Kidney (tissue), 14 donors: ENCODE measurements around the gene LRRC49. TPM values are rescaled to one million over a fixed set of nuclear protein-coding genes. Genes with fewer than 3 reads are reported as not detected.
A peak's percentile ranks its signal among the peaks of the same experiment; 100 is the strongest.

Experiments
- DNase-seq, 5 donors: peaks; one replicate each; pipeline ENCODE4 v3.0.0-alpha.2; 2013 to 2020
- FAIRE-seq: peaks from 2 replicates; lab custom pipeline; 2012; peaks lifted over from hg19 to GRCh38; lab: Jason Lieb, UNC
- H3K27ac ChIP-seq, 2 donors: one replicate each; pipeline ENCODE4 v1.7.0; 2013; ENCODE audit warnings: low read depth in 2 of 2, low read length in 2 of 2, inconsistent platforms in 1 of 2
- H3K27me3 ChIP-seq: one replicate; pipeline ENCODE4 v1.7.1; 2013; ENCODE audit warnings: low read length, inconsistent platforms; ENCODE audit not compliant: control insufficient read depth, insufficient read depth
- H3K36me3 ChIP-seq, 3 donors: one replicate each; pipeline versions ENCODE4 v1.7.0 to v1.7.1; 2013; ENCODE audit warnings: low read length in 3 of 3, control low read depth in 1 of 3, inconsistent platforms in 1 of 3; ENCODE audit not compliant: insufficient read depth in 3 of 3, control insufficient read depth in 2 of 3
- H3K4me1 ChIP-seq, 3 donors: one replicate each; pipeline versions ENCODE4 v1.7.0 to v1.7.1; 2013; ENCODE audit warnings: low read length in 3 of 3, inconsistent platforms in 1 of 3, low read depth in 1 of 3; ENCODE audit not compliant: control insufficient read depth in 2 of 3, insufficient read depth in 2 of 3
- H3K4me3 ChIP-seq, 3 donors: one replicate each; pipeline versions ENCODE4 v1.7.0 to v1.8.1; 2013; ENCODE audit warnings: low read length in 3 of 3, control low read depth in 1 of 3, inconsistent platforms in 1 of 3
- H3K9ac ChIP-seq, 3 donors: one replicate each; pipeline versions ENCODE4 v1.7.0 to v1.7.1; 2013; ENCODE audit warnings: low read length in 3 of 3, control low read depth in 1 of 3, inconsistent platforms in 1 of 3
- H3K9me3 ChIP-seq, 3 donors: one replicate each; pipeline versions ENCODE4 v1.7.0 to v1.7.1; 2013; ENCODE audit warnings: low read length in 3 of 3, control low read depth in 1 of 3, inconsistent platforms in 1 of 3; ENCODE audit not compliant: control insufficient read depth in 2 of 3, insufficient read depth in 1 of 3
- CTCF ChIP-seq: IDR thresholded peaks from 3 replicates; pipeline ENCODE4 v1.5.1; 2012; ENCODE audit warnings: mild to moderate bottlenecking, moderate library complexity, borderline replicate concordance; ENCODE audit not compliant: insufficient read depth; ENCODE audit errors: extremely low read depth
- intact Hi-C: fragments of 100-400 bp; cut with DNase I; formaldehyde crosslinking; loops from one replicate; pipeline ENCODE4 v1.11.1; 2022
- polyA plus RNA-seq: library from polyadenylated mRNA; stranded (reverse); fragments of 350-450 nt; fragmentation: Illumina TruSeq; extraction: RNeasy Lipid Tissue Mini Kit (QIAGEN cat#74804); gene quantifications from one replicate; pipeline ENCODE4 v1.2.3, GENCODE V29; 2014; ENCODE audit warnings: low read depth, low replicate concordance; ENCODE audit not compliant: insufficient read depth
- total RNA-seq: library from RNA; stranded (reverse); fragmentation: NEBNext Ultra II Directional; extraction: Animal tissue kit (Norgen Biotek cat#: 25700); gene quantifications from one replicate; pipeline ENCODE4 v1.2.1, GENCODE V29; 2021
- donor health status: control.
- donor health status: control.
- donor health status: control.
- donor health status: control.
- donor health status: control.
- donor health status: DM: yes; HTN: yes; CAD: no.
- donor health status: Normal renal cell carcinoma (clear cell type).

The LRRC49 gene
- total and polyA plus RNA-seq, 2 donors from 2014 or later = 13.2 to 14.2 TPM

GRCh38 chr15:70876011-70876410 is 16.6 kb upstream of the LRRC49 start:
- FAIRE-seq (no peak), DNase-seq (no peak)
- intact Hi-C loops = no loop called here
- Histone ChIP-seq H3K27ac (no peak overlapping the region), H3K36me3 (no peaks in the 10 kb centered on the region), H3K4me1 (no peaks in the 10 kb centered on the region), H3K9me3 (no peaks in the 10 kb centered on the region), H3K9ac (no peak overlapping the region), H3K4me3 (no peak overlapping the region), H3K27me3 (no peaks in the 10 kb centered on the region)
- no peak for TF ChIP-seq CTCF

GRCh38 chr15:70876683-70877082 is 15.9 kb upstream of the LRRC49 start:
- DNase-seq (no peak), FAIRE-seq (no peak)
- Histone ChIP-seq H3K36me3 (no peaks in the 10 kb centered on the region), H3K4me1 (no peaks in the 10 kb centered on the region), H3K9me3 (no peaks in the 10 kb centered on the region), H3K27me3 (no peaks in the 10 kb centered on the region), H3K4me3 (no peak overlapping the region), H3K9ac (no peak overlapping the region), H3K27ac (no peak overlapping the region)
- no peak for TF ChIP-seq CTCF
- intact Hi-C loops = no loop called here

GRCh38 chr15:70879401-70879800 is 13.2 kb upstream of the LRRC49 start:
- DNase-seq = peak in 1 of 5 donors; percentile 51
- Histone ChIP-seq H3K27ac (no peak overlapping the region), H3K9me3 (no peaks in the 10 kb centered on the region), H3K9ac (no peak overlapping the region), H3K4me1 (no peaks in the 10 kb centered on the region), H3K27me3 (no peaks in the 10 kb centered on the region), H3K4me3 (no peak overlapping the region), H3K36me3 (no peaks in the 10 kb centered on the region)
- FAIRE-seq = no peak
- TF ChIP-seq CTCF = no peak
- intact Hi-C loops = no loop called here

- Histone ChIP-seq H3K36me3 (no peaks in the 10 kb centered on the region), H3K4me3 (no peak overlapping the region), H3K4me1 (no peaks in the 10 kb centered on the region), H3K27me3 (no peaks in the 10 kb centered on the region), H3K9ac (no peak overlapping the region), H3K27ac (no peak overlapping the region), H3K9me3 (no peaks in the 10 kb centered on the region)
- no peak for FAIRE-seq
- intact Hi-C loops = no loop called here
- no peak for DNase-seq
- TF ChIP-seq CTCF = no peak
Observed at GRCh38 chr15:70880781-70881180, 11.8 kb upstream of the LRRC49 start.
